DMS79 (cell line): ENCODE measurements around the gene EPB42.
A peak's percentile ranks its signal among the peaks of the same experiment; 100 is the strongest.
"Not testable (repeated sequence)": the region's sequence is repeated elsewhere in the genome, so short reads cannot be mapped to it uniquely, and the experiment has no call there.

Experiments
- DNase-seq: peaks from one replicate; lab custom pipeline; 2025; lab: John Stamatoyannopoulos, UW

EPB42 gene

GRCh38 chr15:43185157-43186002 lies 35.4 kb downstream of the EPB42 start, which contains the start of gene CCNDBP1:
Gene CCNDBP1 (plus strand): TSS chr15:43185403. CDS start chr15:43185499, 96 bp downstream.
- DNase-seq, result peak; percentile 31

- no peak for DNase-seq
Measured at GRCh38 chr15:43184407-43185124, 36.3 kb downstream of the EPB42 start.

GRCh38 chr15:43183270-43183669 lies 37.5 kb downstream of the EPB42 start:
- DNase-seq, result no peak

GRCh38 chr15:43177147-43177546 lies 43.7 kb downstream of the EPB42 start:
- not testable (repeated sequence) for DNase-seq

GRCh38 chr15:43175656-43176309 lies 45.0 kb downstream of the EPB42 start:
- DNase-seq, result not testable (repeated sequence)

GRCh38 chr15:43169888-43170287 lies 50.9 kb downstream of the EPB42 start:
- no peak for DNase-seq

- DNase-seq, result no peak
Measured at GRCh38 chr15:43168192-43169107, 52.4 kb downstream of the EPB42 start.

- DNase-seq, result not testable (repeated sequence)
Measured at GRCh38 chr15:43167261-43167660, 53.6 kb downstream of the EPB42 start.

GRCh38 chr15:43165801-43166325 lies 55.0 kb downstream of the EPB42 start:
- DNase-seq, result no peak

GRCh38 chr15:43153269-43153668 lies 67.5 kb downstream of the EPB42 start:
- no peak for DNase-seq

- no peak for DNase-seq
Measured at GRCh38 chr15:43151688-43152087, 69.1 kb downstream of the EPB42 start.

GRCh38 chr15:43150191-43150929 lies 70.5 kb downstream of the EPB42 start:
- no peak for DNase-seq
